Activated CD4-positive, alpha-beta T cell treated with anti-CD3 and anti-CD28 coated beads, Interleukin-2, amount 50 U/mL, for 1 hour (primary cell): Measurements from ENCODE around the gene TRIM34.
"Not testable (repeated sequence)": the region's sequence is repeated elsewhere in the genome, so short reads cannot be mapped to it uniquely, and the experiment has no call there.

Experiments used
- DNase-seq: peaks from one replicate; pipeline ENCODE4 v3.0.0-alpha.2; 2020

The TRIM34 gene

GRCh38 chr11:5688482-5688881 is 63.7 kb downstream of the TRIM34 start:
- DNase-seq = no peak

GRCh38 chr11:5689551-5689983 is 64.8 kb downstream of the TRIM34 start, which contains the start of gene TRIM22:
Gene TRIM22 (plus strand): TSS chr11:5689790. CDS start chr11:5696233, 6,443 bp downstream.
- peak; percentile 24 for DNase-seq

GRCh38 chr11:5690216-5690615 is 65.4 kb downstream of the TRIM34 start:
- no peak for DNase-seq

GRCh38 chr11:5690736-5691135 is 65.9 kb downstream of the TRIM34 start:
- no peak for DNase-seq

- DNase-seq = not testable (repeated sequence)
These were observed 66.6 kb downstream of the TRIM34 start for GRCh38 chr11:5691238-5691963.

GRCh38 chr11:5691964-5692361 is 67.2 kb downstream of the TRIM34 start:
- no peak for DNase-seq
